Measurements from ENCODE around the gene SON. TPM values are rescaled to one million over a fixed set of nuclear protein-coding genes. Genes with fewer than 3 reads are reported as not detected.
"Not testable (repeated sequence)": the region's sequence is repeated elsewhere in the genome, so short reads cannot be mapped to it uniquely, and the experiment has no call there.

The SON gene
- total and polyA plus RNA-seq, 2 of the 13 experiments (the other 11 are each of a cell fraction or from before 2014, with no cell fraction given): 61.3 to 78.3 TPM

- intact Hi-C loops (cut with micrococcal nuclease; ENCODE audit: unreplicated experiment); H2AFZ ChIP-seq (ENCODE audit: low read length); H3K79me2 ChIP-seq (ENCODE audit: insufficient read depth, low read length); CTCF ChIA-PET (ENCODE audit: low intra/inter-chr PET ratio, low total read pairs); H3K27me3 ChIP-seq (ENCODE audit: control insufficient read depth in 1 of 2, insufficient read depth in 2 of 2, low read length in 2 of 2); H4K20me1 ChIP-seq (ENCODE audit: insufficient read depth, low read length); BruUV-seq (replicated peaks); H3K9me3 ChIP-seq (ENCODE audit: low read length); in situ Hi-C loops (cut with HindIII; ENCODE audit: extremely low pct_ligation_motif_present, low pct_unique_long_range_greater_than_20kb): not testable (repeated sequence)
- ATAC-seq (peak; percentile 95), DNase-seq (ENCODE audit: low spot score) (peak; percentile 99), FAIRE-seq (peak; percentile 81)
- Histone ChIP-seq H3K4me2 (ENCODE audit: low read depth, low read length) (peak overlapping the region; percentile 41), H3K36me3 (replicated peaks in 1 of 2; ENCODE audit: control insufficient read depth in 1 of 2, insufficient read depth in 2 of 2, low read length in 2 of 2) (peaks cover 1 to 22% of the 10 kb centered on the region in 2 experiments; a peak in 4 of 5 replicates), H3K27ac (ENCODE audit: extremely low read length, insufficient read depth, low read length) (peak overlapping the region; percentile 92), H3K4me3 (replicated peaks in 1 of 3; ENCODE audit: insufficient read depth in 1 of 3, low read depth in 2 of 3, low read length in 3 of 3) (peak overlapping the region in 1 of 3 experiments; percentile 6; a peak in 1 of 6 replicates), H3K4me1 (ENCODE audit: insufficient read depth, low read length) (peaks cover 69% of the 10 kb centered on the region), H3K9ac (ENCODE audit: insufficient read depth, low read depth, low read length) (peak overlapping the region; percentile 5; the same call in 1 of the 2 replicates)
- POLR2A ChIA-PET: interaction anchor here (0.9 to 2.2 kb wide), 2 partner anchors 12 kb away, joined by 4 to 8 read pairs; partner anchors contain the start of gene DONSON
- WGBS (ENCODE audit: low lambda C conversion rate): 0% methylated on average over 2 of the region's 2 CpGs
- TF ChIP-seq NR2C2 (CRISPR knock-in tag; IDR thresholded peaks at IDR 0.05; ENCODE audit: borderline replicate concordance): peak; percentile 38; the same call in 1 of the 2 replicates
- peak; percentile 81 for TF ChIP-seq GFI1 (CRISPR knock-in tag; IDR thresholded peaks at IDR 0.05; ENCODE audit: borderline replicate concordance)
- peak; percentile 60 for TF ChIP-seq JUND (CRISPR knock-in tag; IDR thresholded peaks at IDR 0.05)
- 0 out of 2 replicates have a peak, but pooled peaks have one; percentile 54 for TF ChIP-seq ZNF414 (CRISPR knock-in tag; IDR thresholded peaks at IDR 0.05)
- 0 out of 2 replicates have a peak, but pooled peaks have one; percentile 34 for TF ChIP-seq ZHX1 (CRISPR knock-in tag; IDR thresholded peaks at IDR 0.05; ENCODE audit: low read depth)
- TF ChIP-seq ZNF792 (CRISPR knock-in tag; IDR thresholded peaks at IDR 0.05): 0 out of 2 replicates have a peak, but pooled peaks have one; percentile 31
- peak; percentile 87 for TF ChIP-seq PHF21A (CRISPR knock-in tag; IDR thresholded peaks at IDR 0.05)
- peak; percentile 74 for TF ChIP-seq TCF7 (IDR thresholded peaks at IDR 0.05; ENCODE audit: low read depth)
- TF ChIP-seq ZNF331 (CRISPR knock-in tag; IDR thresholded peaks at IDR 0.05): peak; percentile 94
- peak; percentile 89 to 90 for TF ChIP-seq EP300 (IDR thresholded peaks at IDR 0.05; ENCODE audit: low read depth in 2 of 2, low read length in 2 of 2)
- TF ChIP-seq EP300 (CRISPR knock-in tag; IDR thresholded peaks at IDR 0.05; ENCODE audit: borderline replicate concordance): peak; percentile 94
- TF ChIP-seq POLR2A (IDR thresholded peaks at IDR 0.05; ENCODE audit: insufficient read depth in 1 of 2, low read depth in 2 of 2, low read length in 2 of 2): 0 out of 4 replicates have a peak, but pooled peaks of 1 of the 2 experiments have one; percentile 44
- peak; percentile 82 for TF ChIP-seq SAP130 (CRISPR knock-in tag; IDR thresholded peaks at IDR 0.05; ENCODE audit: low read depth)
- peak; percentile 30; the same call in 1 of the 2 replicates for TF ChIP-seq ATM (IDR thresholded peaks at IDR 0.05; ENCODE audit: borderline replicate concordance)
- peak; percentile 84 for TF ChIP-seq TEAD3 (CRISPR knock-in tag; optimal IDR thresholded peaks at IDR 0.05; ENCODE audit: borderline replicate concordance)
- peak; percentile 65; the same call in 1 of the 2 replicates for TF ChIP-seq ZNF121 (CRISPR knock-in tag; IDR thresholded peaks at IDR 0.05)
- TF ChIP-seq ATF2 (CRISPR knock-in tag; IDR thresholded peaks at IDR 0.05): peak; percentile 95
- TF ChIP-seq HHEX (CRISPR knock-in tag; IDR thresholded peaks at IDR 0.05): peak; percentile 59; the same call in 1 of the 2 replicates
- peak; percentile 60; the same call in 1 of the 2 replicates for TF ChIP-seq HOXA3 (CRISPR knock-in tag; IDR thresholded peaks at IDR 0.05)
- peak; percentile 81; the same call in 1 of the 2 replicates for TF ChIP-seq TARDBP (CRISPR knock-in tag; IDR thresholded peaks at IDR 0.05)
- TF ChIP-seq ZFP1 (CRISPR knock-in tag; IDR thresholded peaks at IDR 0.05): peak; percentile 90; the same call in 1 of the 2 replicates
- TF ChIP-seq CCDC6 (CRISPR knock-in tag; IDR thresholded peaks at IDR 0.05): 0 out of 2 replicates have a peak, but pooled peaks have one; percentile 36
- peak; percentile 97 for TF ChIP-seq MIXL1 (CRISPR knock-in tag; IDR thresholded peaks at IDR 0.05)
- TF ChIP-seq FOXJ3 (CRISPR knock-in tag; IDR thresholded peaks at IDR 0.05; ENCODE audit: borderline replicate concordance): peak; percentile 80; the same call in 1 of the 2 replicates
Observed at GRCh38 chr21:33576741-33577141, 33.9 kb downstream of the SON start.

Measured in HepG2 (cell line).